ENCODE data around the gene KRT81.
"Not testable (repeated sequence)": the region's sequence is repeated elsewhere in the genome, so short reads cannot be mapped to it uniquely, and the experiment has no call there.

Gene KRT81

GRCh38 chr12:52253391-52254179 is 37.7 kb downstream of the KRT81 start:
- no peak for DNase-seq (ENCODE audit: low read depth)

GRCh38 chr12:52252728-52253343 is 38.5 kb downstream of the KRT81 start:
- no peak for DNase-seq (ENCODE audit: low read depth)

- DNase-seq (ENCODE audit: low read depth) = not testable (repeated sequence)
Observed at GRCh38 chr12:52252175-52252615, 39.1 kb downstream of the KRT81 start.

GRCh38 chr12:52251367-52252051 is 39.8 kb downstream of the KRT81 start:
- DNase-seq (ENCODE audit: low read depth) = no peak

- DNase-seq (ENCODE audit: low read depth) = no peak
Observed at GRCh38 chr12:52250048-52250990, 41.0 kb downstream of the KRT81 start.

- DNase-seq (ENCODE audit: low read depth) = no peak
Observed at GRCh38 chr12:52249511-52250047, 41.8 kb downstream of the KRT81 start.

- no peak for DNase-seq (ENCODE audit: low read depth)
Observed at GRCh38 chr12:52248541-52249461, 42.5 kb downstream of the KRT81 start.

- DNase-seq (ENCODE audit: low read depth) = no peak
Observed at GRCh38 chr12:52247622-52248540, 43.5 kb downstream of the KRT81 start.

- DNase-seq (ENCODE audit: low read depth) = no peak
Observed at GRCh38 chr12:52246720-52247621, 44.4 kb downstream of the KRT81 start.

- DNase-seq (ENCODE audit: low read depth) = no peak
Observed at GRCh38 chr12:52245962-52246569, 45.3 kb downstream of the KRT81 start.

GRCh38 chr12:52245259-52245961 is 45.9 kb downstream of the KRT81 start:
- no peak for DNase-seq (ENCODE audit: low read depth)

GRCh38 chr12:52244615-52244994 is 46.7 kb downstream of the KRT81 start:
- DNase-seq (ENCODE audit: low read depth) = no peak

- peak; percentile 85 for DNase-seq (ENCODE audit: low read depth)
Observed at GRCh38 chr12:52243856-52244614, 47.3 kb downstream of the KRT81 start.

- DNase-seq (ENCODE audit: low read depth) = no peak
Observed at GRCh38 chr12:52243259-52243855, 48.0 kb downstream of the KRT81 start.

GRCh38 chr12:52242442-52243258 is 48.7 kb downstream of the KRT81 start:
- no peak for DNase-seq (ENCODE audit: low read depth)

All from HS-27A (cell line).